KOPT-K1 (cell line): ENCODE results near the gene LMCD1.

Experiments
- H3K27ac ChIP-seq: fragments of 200-600 bp; sonication (generic); 2 replicates; pipeline ENCODE4 v1.5.1; 2016; ENCODE audit warnings: antibody characterized with exemption, mild to moderate bottlenecking, low read depth, low read length; ENCODE audit not compliant: poor library complexity, severe bottlenecking
- H3K36me3 ChIP-seq: fragments of 200-600 bp; sonication (generic); 2 replicates; pipeline ENCODE4 v1.5.1; 2017; ENCODE audit warnings: antibody characterized with exemption, mild to moderate bottlenecking, low read length, moderate library complexity; ENCODE audit not compliant: insufficient read depth
- H3K9me3 ChIP-seq: fragments of 200-600 bp; sonication (generic); 2 replicates; pipeline ENCODE4 v1.5.1; 2017; ENCODE audit warnings: antibody characterized with exemption, low read length, mild to moderate bottlenecking; ENCODE audit not compliant: insufficient read depth, poor library complexity, severe bottlenecking

Gene LMCD1

GRCh38 chr3:8589880-8590556, 88.4 kb downstream of the LMCD1 start:
- Histone ChIP-seq H3K36me3 (no peaks in the 10 kb centered on the region), H3K27ac (no peak overlapping the region), H3K9me3 (no peaks in the 10 kb centered on the region)

DNA sequence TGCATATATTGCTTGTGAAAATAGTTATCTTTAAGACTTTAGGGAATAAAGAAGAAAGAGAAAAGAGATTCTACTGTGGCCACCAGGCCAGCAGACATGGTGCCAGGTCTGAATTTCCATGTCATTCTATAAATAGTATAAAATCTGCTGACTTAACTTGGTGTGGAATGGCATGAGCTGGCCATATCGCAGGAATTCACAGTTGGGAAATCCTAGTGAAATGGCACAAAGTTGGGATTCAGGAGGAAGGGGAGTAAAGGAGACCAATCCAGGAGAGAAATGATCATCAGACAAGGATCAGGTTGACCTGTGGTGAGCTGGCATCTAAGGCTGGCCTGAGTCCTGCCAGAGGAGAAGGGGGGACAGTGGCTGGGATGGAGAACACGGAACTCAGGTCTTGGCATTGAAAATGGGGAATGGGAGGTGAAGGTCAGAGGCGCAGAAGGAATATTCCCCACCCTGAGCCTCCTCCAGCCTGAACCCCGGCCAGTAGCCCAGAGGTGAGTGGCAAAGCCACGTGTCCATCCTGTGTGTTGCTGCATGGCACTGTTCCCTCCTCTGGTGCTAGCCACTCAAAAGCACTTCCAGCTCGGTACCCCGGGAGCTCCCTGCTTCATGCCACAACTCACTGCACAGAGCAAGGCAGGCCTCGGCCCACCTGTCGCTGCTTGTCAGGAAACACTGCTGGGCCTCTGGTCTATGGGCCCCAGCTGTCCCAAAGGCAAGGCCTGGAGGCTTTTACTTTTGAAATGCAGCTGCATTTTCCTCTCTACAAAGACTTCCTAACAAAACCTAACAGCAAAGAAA, 91.6 kb downstream of the LMCD1 start:
- H3K36me3 ChIP-seq = no peaks in the 10 kb centered on the region
- no peak overlapping the region for H3K27ac ChIP-seq
- no peaks in the 10 kb centered on the region for H3K9me3 ChIP-seq

DNA sequence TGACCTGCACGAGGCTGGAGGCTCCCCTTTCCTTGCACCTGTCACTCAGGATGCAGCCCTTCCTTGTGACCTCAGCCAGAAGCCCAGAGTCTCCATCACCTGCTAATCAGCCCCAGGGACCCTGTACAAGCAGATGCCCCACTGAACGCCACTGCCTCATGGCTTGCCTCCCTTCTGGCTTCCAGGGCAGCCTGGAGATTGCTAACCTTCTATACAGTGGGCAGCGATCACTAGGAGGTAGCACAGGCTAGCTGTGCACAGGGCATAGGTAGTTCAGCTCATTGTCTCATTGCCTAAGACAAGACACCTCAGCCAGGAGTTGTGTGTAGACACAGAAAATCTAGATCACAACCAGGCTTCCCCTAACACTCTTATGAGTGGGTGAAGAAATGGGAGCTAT, 93.6 kb downstream of the LMCD1 start:
- H3K36me3 ChIP-seq = no peaks in the 10 kb centered on the region
- no peaks in the 10 kb centered on the region for H3K9me3 ChIP-seq
- no peak overlapping the region for H3K27ac ChIP-seq

- Histone ChIP-seq H3K27ac (no peak overlapping the region), H3K9me3 (no peaks in the 10 kb centered on the region), H3K36me3 (no peaks in the 10 kb centered on the region)
Observed at GRCh38 chr3:8595695-8596115, 94.1 kb downstream of the LMCD1 start.

DNA sequence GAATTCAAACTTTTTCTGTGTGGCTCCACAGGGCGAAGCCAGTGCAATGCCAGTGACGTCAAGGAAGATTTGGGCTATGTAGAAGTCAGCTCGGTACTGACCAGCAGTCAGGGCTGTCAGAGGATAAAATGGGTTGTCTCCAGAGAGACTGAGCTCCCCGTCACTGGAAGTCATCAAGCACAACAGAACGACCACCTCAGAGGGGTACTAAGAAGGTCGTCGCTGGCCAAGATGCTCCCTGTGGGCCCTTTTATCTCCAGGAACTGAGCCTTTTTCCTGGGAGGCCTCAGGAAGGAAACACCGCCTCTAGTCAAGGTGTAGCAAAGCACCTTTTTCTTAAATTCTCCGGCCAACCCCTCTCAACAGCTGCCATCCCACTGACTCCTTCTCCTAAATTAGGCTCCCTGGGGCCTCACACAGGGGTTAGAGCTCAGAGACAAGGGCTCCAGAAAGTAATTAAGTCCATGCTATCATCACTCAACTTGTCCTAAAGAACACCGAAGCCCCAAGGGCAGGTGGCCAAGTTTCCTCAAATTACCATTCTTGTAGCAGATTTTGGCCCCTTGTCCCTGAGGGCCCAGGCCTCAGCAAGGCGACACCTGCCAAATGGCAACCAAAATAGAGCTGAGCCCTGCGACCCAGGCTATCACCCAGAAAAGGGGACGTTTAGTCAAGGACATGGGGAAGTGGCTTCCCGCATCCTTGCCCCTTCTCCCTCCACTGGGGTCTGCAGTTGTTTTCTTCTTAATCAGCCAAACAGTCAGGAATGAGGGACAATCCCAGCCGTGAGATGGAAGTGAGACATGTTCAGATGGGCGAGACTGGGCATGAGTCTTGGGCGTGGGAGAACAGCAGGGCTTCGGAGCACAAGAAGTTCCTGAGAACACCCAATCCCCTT, 94.9 kb downstream of the LMCD1 start:
- no peaks in the 10 kb centered on the region for H3K36me3 ChIP-seq
- no peak overlapping the region for H3K27ac ChIP-seq
- H3K9me3 ChIP-seq = no peaks in the 10 kb centered on the region

- H3K9me3 ChIP-seq = no peaks in the 10 kb centered on the region
- no peaks in the 10 kb centered on the region for H3K36me3 ChIP-seq
- H3K27ac ChIP-seq = no peak overlapping the region
Observed at GRCh38 chr3:8597219-8597853, 95.7 kb downstream of the LMCD1 start.

DNA sequence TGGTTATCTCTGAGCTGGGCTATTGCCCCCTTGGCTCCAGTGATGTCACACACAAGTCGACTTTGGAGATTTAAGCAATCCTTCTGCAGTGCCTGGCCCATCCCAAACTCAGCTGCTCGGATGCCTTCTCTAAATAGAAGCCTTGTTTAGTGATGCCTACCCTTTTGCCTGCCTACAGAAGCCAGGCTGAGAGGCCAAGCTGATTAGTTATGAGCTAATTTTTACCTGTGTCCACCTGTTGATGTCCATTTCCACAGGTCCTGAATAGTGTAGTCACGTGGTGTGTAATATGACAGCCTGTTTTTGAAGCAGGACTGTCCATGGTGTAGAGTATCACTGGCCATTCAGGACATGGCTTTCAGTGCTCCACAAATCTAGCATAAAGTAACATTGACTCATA, 97.5 kb downstream of the LMCD1 start:
- H3K36me3 ChIP-seq = no peaks in the 10 kb centered on the region
- H3K9me3 ChIP-seq = no peaks in the 10 kb centered on the region
- no peak overlapping the region for H3K27ac ChIP-seq

- no peak overlapping the region for H3K27ac ChIP-seq
- H3K36me3 ChIP-seq = no peaks in the 10 kb centered on the region
- H3K9me3 ChIP-seq = no peaks in the 10 kb centered on the region
Observed at GRCh38 chr3:8600457-8600856, 98.8 kb downstream of the LMCD1 start.

DNA sequence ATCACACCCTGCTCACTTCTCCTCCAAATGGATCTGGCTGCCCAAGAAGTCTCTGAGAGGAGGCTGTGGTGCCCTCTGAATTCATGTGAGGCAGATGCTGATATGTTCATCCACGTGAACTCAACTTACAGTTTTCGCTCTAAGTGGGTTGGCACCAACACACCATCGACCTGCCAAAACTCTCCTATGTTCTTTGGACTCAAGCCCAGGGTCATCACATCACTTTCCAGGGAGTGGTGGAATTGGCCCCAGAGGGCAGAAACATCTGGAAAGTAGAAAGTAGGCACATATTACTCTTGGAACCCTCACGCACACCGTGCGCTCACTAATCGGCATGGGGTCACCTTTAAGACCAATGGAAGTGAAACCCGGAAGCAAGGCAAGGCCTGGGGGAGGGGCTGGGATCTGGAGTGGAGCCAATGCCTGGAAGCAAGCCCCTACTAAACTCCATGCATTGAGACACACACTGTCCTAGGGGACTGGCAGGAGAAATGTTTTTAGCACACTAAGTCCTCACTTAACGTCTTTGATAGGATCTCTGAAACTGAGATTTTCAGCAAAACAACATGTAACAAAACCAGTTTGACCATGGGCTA, 101.6 kb downstream of the LMCD1 start:
- H3K36me3 ChIP-seq = no peaks in the 10 kb centered on the region
- no peaks in the 10 kb centered on the region for H3K9me3 ChIP-seq
- H3K27ac ChIP-seq = no peak overlapping the region

DNA sequence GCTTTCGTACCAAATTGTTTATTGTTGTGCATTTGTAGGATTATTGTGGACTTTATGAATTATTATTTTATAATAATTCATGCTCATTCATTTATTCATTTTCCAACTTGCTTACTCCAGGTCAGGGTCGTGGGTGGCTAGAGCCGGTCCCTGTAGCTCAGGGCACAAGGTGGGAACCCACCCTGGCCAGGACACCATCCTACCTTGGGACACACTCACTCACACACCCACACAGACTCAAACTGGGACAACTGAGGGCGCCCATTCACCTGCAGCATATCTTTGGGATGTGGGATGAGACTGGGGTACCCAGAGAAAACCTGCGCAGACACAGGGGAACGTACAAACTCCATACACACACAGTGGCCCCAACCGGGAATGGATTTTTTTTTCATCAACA, 102.4 kb downstream of the LMCD1 start:
- H3K27ac ChIP-seq = no peak overlapping the region
- no peaks in the 10 kb centered on the region for H3K36me3 ChIP-seq
- no peaks in the 10 kb centered on the region for H3K9me3 ChIP-seq

- no peak overlapping the region for H3K27ac ChIP-seq
- no peaks in the 10 kb centered on the region for H3K36me3 ChIP-seq
- H3K9me3 ChIP-seq = no peaks in the 10 kb centered on the region
Observed at GRCh38 chr3:8604988-8605387, 103.4 kb downstream of the LMCD1 start.

- Histone ChIP-seq H3K9me3 (no peaks in the 10 kb centered on the region), H3K36me3 (no peaks in the 10 kb centered on the region), H3K27ac (no peak overlapping the region)
Observed at GRCh38 chr3:8606701-8607231, 105.1 kb downstream of the LMCD1 start.

GRCh38 chr3:8607234-8608040, 105.8 kb downstream of the LMCD1 start:
- Histone ChIP-seq H3K27ac (no peak overlapping the region), H3K36me3 (no peaks in the 10 kb centered on the region), H3K9me3 (no peaks in the 10 kb centered on the region)
